Epidermal melanocyte (primary cell): Measurements from ENCODE around the gene IFNA4.
"Not testable (repeated sequence)": the region's sequence is repeated elsewhere in the genome, so short reads cannot be mapped to it uniquely, and the experiment has no call there.

Source experiments
- DNase-seq: peaks from one replicate; pipeline ENCODE4 v3.0.0; 2011; ENCODE audit warnings: low spot score; ENCODE audit not compliant: insufficient read length

IFNA4 gene

DNA sequence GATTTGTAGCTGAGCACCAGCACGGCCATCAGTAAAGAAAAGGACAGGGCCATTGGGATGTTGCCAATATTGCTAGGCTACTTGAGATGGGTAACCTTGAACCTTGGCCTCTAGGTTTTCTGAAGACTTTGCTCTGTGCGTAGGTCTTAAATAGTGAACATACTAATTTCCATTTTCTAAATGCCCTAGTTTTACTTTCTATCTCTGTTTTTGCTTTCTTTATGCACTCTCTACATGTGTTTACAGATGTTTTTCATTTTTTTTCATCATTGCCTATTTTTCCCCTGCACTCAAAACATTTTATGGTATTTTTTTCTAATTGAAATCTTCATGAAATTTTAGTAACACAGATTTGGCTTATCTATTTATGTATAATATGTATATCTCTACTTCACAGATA lies 20.8 kb downstream of the IFNA4 start, which contains the start of gene IFNA21:
Gene IFNA21, minus strand, starts transcription at position 101 of the 400 bp plus-strand sequence. Its CDS starts 48 bp downstream, at position 53.
- DNase-seq, result not testable (repeated sequence)

DNA sequence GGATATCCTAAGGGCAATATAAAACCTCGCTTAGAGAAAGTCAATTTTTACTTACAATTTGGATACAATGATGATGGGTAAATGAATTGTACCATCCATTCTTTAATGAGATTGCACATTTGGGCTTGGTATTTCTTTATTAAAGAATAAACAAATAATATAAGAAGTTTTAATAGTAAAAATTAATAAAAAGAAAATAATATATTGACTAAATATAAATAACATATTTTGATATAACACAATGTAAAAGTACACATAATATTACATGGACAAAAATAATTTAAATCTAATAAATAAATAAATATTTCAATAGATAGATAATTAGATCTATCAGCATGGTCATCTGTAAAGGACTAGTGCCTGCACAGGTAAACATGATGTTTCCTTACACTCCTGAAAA lies 21.9 kb downstream of the IFNA4 start:
- DNase-seq, result no peak

DNA sequence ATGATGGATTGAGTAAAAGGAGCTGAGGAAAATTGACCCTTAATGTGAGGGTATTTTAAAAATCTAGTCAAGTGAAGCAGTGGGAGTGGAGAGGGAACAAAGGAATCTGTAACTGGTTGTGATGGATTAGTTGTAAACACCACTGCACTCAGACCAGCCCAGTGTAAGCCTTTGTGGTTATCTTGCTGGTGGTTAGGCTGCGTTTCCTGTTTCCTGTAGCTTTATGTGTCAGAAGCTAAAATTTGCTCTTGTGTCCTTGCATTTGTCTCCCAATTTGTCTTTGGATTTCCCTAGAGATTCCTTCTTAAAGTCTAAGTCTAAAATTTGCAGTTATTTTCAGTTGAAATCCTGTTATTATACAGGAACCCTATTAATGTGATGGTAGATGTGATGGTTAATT lies 27.2 kb downstream of the IFNA4 start:
- no peak for DNase-seq

DNA sequence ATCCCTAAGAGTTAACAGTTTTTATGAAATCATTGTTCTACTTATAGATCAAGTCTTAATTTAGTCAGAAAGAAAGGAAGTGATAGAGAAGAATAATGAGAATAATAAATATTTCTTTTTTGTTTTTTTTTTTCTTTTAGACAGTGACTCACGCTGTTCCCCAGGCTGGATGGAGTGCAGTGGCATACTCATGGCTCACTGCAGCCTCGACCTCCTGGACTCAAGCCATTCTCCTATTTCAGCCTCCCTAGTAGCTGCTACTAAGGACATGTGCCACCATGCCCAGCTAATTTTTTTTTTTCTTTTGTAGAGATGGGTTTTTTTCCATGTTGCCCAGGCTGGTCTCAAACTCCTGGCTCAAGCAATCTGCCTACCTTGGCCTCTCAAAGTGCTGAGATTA lies 31.9 kb downstream of the IFNA4 start:
- no peak for DNase-seq

DNA sequence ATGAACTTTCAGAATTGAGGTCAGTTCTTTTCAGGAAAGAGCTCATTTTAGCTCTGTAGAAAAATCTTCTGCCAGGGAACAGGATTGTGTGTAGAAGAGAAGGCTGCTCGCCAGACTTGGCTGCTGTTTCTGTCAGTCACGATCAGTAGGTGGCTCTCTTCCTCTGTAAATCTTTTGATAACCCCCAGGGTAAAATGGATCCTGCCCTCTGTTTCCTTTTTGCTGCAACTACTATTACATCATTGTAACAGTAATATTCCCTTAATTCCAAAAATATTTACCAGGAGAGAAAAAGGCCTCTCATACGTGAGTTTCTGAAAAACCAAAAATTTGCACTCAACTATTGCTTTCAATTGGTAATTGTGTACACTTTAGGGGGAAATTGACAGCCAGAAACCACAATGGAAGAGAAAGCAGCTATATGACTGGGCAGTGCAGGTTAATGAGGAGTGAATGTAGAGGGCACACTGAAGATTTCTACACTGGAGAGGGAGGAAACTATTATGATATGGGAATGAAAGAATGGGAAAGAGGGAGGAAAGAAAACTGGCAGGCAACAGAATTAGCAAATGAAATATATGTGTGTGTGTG lies 33.3 kb downstream of the IFNA4 start:
- DNase-seq, result no peak

DNA sequence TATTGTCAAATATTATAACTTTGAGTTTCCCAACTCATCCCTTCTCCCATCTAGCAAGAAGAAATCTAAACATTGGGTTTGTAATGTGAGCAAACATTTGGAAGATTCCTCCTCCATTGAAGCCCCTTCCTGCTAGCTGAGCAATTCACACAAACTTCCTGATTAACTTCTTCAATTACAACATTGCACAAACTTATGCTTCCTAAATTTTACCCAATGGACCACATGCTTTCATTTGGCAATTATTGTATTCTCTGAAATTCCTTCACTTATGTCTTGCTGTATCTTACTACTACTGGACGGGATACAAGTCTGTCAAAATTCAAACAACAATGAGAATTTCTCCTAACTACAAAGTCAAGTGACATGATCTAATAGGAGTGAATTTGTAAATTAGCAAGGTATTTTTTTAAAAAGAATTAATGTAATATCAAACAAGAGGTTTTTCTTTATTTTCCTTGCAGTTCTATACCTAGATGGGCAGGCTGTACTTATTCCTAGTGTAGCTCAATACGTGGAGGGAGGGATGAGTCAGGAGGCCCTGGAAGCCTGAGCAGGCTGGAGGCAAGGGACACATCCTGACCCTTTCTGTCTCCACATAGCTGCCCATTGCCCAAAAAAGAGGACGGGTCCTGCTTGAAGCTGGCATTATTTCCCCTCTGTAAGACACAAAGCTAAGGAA lies 33.9 kb downstream of the IFNA4 start:
- DNase-seq, result no peak

DNA sequence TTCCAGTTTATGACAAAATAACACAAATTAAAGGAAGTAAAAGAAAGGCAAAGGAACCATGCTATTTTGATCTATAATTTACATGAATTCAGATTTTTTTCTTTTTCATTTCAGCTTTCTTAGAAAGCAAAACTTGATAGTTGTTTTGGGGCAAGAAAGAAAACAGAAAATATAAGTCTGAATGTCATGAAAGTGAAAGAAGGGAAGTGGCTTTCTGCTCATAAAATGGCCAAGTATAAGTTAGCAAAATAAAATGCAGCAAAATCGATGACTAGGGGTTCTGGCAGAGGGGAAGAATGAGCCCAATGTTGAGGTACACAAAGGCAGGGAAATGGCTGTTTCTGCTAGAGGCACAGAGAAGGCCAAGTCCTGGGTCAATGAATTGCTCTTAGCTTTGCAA lies 42.8 kb downstream of the IFNA4 start:
- no peak for DNase-seq

DNA sequence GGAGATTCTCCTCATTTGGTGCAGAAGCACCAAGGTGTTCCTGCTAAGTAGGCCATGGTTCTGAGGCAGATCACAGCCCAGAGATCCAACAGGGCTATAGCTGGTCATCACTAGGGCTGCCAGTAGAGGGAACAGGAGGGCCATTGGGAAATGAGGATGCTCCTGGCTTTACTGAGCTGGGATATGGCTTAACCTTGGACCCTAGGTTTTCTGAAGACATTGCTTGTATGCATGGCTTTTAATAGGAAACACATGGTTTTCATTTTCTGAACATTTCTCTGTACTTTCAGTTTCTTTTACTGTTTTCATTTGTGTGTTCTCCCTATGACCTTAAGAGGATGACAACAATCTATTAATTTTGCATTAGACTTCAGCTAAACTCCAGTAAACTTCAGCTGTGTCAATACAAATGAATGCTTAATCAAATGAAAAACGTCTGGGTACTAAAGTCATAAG lies 45.9 kb downstream of the IFNA4 start, which contains the start of gene IFNW1:
Gene IFNW1, minus strand, starts transcription at position 406 of the 456 bp plus-strand sequence. Its CDS starts 262 bp downstream, at position 144.
- DNase-seq, result no peak

DNA sequence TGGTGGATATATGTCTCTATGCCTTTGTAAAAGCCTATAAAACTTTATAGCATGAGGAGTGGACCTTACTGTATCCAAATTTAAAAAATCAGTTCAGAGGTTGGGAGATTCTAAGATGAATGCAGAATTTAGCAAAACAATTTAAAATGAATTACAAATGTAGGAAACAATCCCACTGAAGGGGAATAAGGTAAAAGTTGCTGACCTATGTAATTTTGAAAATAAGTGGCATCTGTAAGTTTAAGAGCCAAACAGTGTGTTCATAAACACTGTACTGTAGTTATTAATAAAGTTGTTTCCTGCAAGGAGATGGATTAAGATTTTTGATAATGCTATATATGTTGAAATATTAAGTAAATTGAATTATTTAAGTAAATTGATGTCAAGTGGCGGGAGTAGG lies 50.4 kb downstream of the IFNA4 start:
- no peak for DNase-seq
